OCI-M2 (cell line): ENCODE data around the gene GLRX.
"Not testable (repeated sequence)": the region's sequence is repeated elsewhere in the genome, so short reads cannot be mapped to it uniquely, and the experiment has no call there.

Experiments
- DNase-seq: peaks from one replicate; lab custom pipeline; 2025; ENCODE audit not compliant: unreplicated experiment; lab: John Stamatoyannopoulos, UW

GLRX gene

DNA sequence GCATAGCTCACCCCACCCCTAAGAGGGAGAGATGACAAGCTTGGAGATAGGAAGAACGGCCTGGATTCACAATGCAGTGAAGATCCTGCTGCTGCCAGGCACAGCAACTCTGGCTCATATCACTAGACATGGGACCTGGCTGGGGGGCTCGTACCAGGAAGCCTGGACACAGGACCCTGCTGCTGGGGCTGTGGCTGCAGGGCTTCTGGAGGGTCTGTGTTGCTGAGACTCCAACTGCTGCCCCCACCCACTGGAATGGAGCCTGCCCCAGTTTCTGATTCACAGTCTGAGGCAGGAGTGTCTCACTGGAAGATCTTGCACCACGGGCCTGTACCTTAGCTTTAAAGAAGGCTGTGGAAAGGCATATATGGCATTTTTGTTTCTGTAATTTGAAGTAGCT lies 31.0 kb upstream of the GLRX start:
- DNase-seq = no peak

- no peak for DNase-seq
These were observed 30.0 kb upstream of the GLRX start for GRCh38 chr5:95852567-95852966.

DNA sequence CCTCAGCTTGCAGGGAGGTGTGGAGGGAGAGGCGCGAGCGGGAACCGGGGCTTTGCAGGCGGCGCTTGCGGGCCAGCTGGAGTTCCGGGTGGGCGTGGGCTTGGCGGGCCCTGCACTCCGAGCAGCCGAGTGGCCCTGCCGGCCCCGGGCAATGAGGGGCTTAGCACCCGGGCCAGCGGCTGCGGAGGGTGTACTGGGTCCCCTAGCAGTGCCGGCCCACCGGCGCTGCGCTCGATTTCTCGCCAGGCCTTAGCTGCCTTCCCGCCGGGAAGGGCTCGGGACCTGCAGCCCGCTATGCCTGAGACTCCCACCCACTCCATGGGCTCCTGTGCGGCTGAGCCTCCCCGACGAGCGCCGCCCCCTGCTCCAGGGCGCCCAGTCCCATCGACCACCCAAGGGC lies 28.6 kb upstream of the GLRX start:
- DNase-seq = not testable (repeated sequence)

- no peak for DNase-seq
These were observed 27.9 kb upstream of the GLRX start for GRCh38 chr5:95850391-95850894.

- DNase-seq = no peak
These were observed 26.2 kb upstream of the GLRX start for GRCh38 chr5:95848701-95849100.

DNA sequence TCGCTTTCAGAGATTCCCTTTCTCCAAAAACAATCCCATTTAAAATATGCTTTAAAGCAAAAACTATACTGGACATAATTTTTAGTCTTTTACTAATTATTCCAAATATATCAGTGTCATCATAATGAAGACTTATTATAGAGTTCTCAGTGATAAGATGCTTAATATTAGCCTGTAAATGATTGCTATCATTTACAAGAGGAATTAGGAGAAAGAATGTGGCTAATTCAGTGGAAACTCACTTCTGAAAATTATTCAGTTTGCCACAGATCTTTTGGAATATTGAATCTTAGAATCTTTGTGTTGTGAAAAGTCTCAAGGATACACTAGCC lies 24.7 kb upstream of the GLRX start:
- no peak for DNase-seq

- DNase-seq = no peak
These were observed 24.2 kb upstream of the GLRX start for GRCh38 chr5:95846554-95847260.

DNA sequence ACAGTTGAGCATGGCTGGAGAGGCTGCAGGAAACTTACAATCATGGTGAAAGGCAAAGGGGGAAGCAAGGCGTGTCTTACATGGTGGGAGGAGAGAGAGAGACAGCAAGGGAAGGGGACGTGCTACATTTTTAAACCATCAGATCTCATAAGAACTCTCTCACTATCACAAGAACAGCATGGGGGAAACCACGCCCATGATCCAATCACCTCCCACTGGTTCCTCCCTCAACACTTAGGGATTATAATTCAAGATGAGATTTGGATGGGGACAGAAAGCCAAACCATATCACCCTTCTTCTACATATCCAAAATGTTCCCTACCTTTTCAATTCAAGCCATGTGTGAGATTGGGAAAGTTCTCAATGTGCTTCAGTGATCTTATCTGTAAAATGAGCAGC lies 22.9 kb upstream of the GLRX start:
- no peak for DNase-seq

DNA sequence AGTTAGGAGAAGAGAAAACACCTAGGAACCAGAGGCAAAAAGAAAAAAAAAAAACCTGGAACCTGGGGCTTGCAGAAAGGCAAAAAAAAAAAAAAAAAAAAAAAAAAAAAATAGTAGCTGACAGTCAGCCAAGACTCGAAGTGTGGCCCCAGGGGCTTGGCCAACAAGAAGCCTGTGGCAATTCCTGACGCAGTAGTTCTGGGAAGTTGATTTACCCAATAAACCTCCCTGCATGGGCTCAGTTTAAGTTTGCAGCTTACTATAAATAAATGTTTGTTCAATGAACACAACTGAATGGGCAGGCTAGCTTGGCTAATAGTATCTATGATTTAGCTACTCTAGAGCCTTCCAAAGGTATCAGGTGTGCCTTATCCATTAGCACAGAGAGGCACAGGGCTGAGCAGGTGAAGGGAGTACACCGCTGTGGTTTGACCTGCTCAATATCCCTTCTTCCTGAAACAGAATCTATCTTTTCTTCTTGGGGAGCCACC lies 21.3 kb upstream of the GLRX start:
- DNase-seq = no peak

GRCh38 chr5:95842854-95843544 lies 20.5 kb upstream of the GLRX start:
- peak; percentile 32 for DNase-seq

GRCh38 chr5:95841914-95842812 lies 19.6 kb upstream of the GLRX start:
- no peak for DNase-seq

DNA sequence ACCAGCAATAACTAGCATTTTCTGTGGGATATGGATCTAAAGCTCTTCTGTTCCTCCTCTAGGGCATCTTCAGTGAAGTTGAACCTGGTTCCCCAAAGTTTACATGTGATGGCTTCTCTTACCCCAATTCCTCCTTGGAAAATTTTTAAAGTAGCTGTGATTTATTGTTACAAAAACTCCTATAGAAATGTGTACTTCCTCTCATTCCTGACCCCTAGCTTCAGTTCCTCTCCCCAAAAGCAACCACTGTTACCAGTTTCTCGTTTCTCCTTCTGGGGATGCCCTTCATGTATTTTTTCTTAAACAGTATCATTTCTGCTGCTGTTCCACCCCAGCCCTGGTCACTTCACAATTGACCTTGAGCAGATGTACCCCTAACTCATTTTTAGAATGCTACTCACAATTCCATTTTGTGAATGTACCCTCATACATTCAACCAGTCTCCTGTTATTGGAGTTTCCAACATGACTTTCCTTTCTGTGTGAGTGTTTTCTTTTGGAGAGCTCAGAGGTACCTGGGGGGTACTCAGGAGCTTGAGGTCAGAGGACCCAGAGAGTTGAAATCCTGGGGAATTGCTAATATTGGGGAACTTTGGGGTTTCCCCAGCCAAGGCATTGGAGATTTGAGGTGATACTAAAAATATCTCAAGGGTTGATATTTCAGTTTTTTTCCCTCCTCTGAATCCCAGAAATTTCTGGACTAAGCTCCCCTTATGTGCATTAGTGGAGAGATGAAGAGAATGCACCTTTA lies 18.6 kb upstream of the GLRX start:
- DNase-seq = no peak

DNA sequence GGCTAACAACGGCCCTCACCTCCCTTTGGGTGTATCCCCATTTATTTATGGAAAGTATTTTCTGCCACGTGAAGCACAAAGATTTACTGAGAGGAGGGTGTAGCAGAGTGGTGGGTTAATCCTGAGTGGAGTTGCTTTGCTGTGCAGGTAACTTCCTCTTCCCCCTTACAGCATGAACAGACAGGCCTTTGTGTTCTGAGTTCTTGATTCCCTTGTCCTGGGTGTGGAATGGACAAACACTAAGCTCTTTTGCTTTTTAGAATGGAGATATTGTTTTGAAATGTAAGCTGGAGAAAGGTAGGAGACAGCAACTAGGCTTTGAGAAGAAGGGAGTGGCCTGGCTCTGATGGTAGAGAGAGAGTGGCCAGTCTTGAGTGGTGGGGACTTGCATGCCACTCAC lies 17.1 kb upstream of the GLRX start:
- DNase-seq = no peak

DNA sequence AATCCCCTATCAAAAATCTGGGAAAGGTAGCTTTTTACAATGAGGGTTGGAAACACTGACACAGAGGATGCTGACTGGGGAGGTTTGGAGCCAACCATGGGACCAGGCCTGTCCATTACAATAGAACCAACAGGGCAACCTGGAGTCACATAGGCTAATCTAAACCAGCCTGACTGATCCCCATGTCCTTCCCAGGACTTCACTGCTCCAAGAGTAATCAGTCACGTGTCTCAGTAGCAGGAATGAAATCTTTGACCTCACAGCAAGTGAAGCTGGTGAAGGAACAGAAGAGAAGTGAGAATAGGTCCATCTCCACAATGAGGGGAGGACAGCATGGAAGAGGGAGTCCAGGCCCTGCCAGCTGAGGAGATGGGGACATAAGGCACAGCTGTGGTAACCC lies 16.0 kb upstream of the GLRX start:
- DNase-seq = no peak

DNA sequence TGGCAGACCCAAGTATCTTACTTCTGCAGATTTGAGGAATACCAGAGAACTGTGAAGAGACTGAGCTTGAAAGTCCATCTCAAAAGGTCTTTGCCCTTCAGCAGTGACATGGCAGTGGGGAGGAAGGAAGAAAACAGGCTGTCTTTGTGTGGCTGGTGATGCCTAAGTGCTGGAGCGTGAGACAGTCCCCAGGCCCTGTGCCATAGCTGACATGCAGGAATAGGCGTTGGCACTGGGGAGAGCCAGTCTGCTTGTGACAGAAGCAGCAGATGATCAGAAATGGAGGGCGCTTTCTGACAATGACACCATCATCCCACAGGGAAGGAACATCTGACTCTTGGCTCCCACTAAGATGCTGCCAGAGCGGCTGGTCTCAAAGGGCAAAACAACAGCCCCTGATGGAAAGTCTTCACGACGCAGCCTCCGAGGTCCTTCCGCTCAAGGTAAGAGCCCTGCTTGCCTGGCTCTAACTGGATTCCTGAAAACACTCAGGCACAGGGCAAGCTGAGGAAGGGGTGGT lies 15.5 kb upstream of the GLRX start:
- no peak for DNase-seq

- DNase-seq = no peak
These were observed 15.0 kb upstream of the GLRX start for GRCh38 chr5:95837492-95837891.

DNA sequence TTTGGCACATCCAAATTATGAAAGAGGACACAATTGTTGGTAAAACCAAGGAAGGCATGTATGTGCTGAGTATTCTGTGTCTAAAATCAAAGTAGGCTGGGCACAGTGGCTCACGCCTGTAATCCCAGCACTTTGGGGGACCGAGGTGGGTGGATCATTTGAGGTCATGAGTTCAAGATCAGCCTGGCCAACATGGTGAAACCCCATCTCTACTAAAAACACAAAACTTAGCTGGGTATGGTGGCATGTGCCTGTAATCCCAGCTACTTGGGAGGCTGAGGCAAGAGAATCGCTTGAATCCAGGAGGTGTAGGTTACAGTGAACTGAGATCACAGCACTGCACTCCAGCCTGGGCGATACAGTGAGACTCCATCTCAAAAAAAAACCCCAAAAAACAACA lies 14.4 kb upstream of the GLRX start:
- not testable (repeated sequence) for DNase-seq

DNA sequence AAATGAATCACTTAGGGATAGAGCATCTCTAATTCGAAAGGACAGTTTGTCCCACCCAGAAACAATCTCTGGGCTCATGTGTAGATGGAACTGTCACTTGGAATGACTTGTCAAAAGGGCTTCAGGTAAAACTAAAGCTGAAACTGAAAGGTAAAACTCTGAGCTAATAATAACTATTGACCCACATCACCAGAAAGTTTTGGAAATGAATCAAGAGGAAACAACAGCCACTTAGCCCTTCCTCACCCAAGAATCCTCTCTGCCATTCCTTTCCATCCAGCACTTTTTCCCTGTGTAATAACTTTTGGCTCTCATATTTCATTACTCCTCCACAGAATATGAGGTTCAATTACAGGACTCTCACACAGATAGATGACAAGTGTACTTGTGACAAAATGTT lies 14.0 kb upstream of the GLRX start:
- DNase-seq = no peak

GRCh38 chr5:95835682-95836385 lies 13.3 kb upstream of the GLRX start:
- no peak for DNase-seq

DNA sequence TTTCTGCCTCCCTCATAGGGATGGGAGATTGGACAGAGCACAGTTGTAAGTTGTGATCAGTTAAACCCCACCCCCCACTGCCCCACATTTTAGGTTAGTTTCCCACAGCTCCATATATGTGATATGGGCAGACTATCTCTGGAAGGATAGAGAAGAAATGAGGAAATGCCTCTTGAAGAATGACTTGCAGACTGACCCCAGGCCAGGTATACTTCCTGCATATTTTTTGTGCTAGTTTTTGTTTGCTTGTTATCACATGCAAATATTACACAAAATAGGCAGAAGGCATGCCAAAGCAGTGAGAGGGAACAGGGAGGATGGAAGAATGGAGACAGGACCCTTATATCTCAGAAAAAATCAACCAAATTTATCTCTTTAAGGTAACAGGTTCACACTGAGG lies 10.1 kb upstream of the GLRX start:
- DNase-seq = no peak
